Measurements from ENCODE around the gene UMAD1.

Gene UMAD1

DNA sequence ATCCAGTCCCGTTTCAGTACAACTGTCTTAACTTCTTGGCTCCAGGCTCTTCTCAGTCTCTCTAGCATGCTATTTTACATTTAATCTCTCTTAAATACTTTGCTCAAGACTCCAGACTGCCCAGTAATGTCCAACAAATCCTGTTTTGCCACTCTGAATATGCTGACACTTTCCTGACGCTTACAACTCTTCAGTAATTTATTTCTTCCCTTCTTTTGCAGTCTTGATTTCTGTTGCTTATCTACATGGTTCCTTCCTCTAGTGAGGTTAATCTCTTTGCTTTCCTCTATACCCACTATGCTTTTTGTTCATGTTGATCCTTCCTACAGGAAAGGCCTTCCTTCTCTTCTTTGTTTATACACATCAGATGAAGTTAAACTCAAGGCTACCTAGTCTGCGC lies 23.7 kb downstream of the UMAD1 start:
- no peak for TF ChIP-seq EZH2 (IDR thresholded peaks at IDR 0.05; ENCODE audit: borderline replicate concordance, low read depth, low read length, severe bottlenecking)
- TF ChIP-seq, protein P1, sequence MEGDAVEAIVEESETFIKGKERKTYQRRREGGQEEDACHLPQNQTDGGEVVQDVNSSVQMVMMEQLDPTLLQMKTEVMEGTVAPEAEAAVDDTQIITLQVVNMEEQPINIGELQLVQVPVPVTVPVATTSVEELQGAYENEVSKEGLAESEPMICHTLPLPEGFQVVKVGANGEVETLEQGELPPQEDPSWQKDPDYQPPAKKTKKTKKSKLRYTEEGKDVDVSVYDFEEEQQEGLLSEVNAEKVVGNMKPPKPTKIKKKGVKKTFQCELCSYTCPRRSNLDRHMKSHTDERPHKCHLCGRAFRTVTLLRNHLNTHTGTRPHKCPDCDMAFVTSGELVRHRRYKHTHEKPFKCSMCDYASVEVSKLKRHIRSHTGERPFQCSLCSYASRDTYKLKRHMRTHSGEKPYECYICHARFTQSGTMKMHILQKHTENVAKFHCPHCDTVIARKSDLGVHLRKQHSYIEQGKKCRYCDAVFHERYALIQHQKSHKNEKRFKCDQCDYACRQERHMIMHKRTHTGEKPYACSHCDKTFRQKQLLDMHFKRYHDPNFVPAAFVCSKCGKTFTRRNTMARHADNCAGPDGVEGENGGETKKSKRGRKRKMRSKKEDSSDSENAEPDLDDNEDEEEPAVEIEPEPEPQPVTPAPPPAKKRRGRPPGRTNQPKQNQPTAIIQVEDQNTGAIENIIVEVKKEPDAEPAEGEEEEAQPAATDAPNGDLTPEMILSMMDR (IDR thresholded peaks at IDR 0.05; ENCODE audit: borderline replicate concordance, extremely low read depth, low read length, poor library complexity, severe bottlenecking): no peak
- Histone ChIP-seq H3K27ac (ENCODE audit: low read length) (no peak overlapping the region), H3K27me3 (ENCODE audit: insufficient read depth, low read length, poor library complexity) (no peaks in the 10 kb centered on the region), H3K4me3 (ENCODE audit: low read depth in 1 of 2, low read length in 2 of 2) (no peak overlapping the region), H3K4me2 (ENCODE audit: insufficient read depth, low read length) (no peak overlapping the region), H2AFZ (ENCODE audit: low read depth, low read length) (no peak overlapping the region), H3K36me3 (ENCODE audit: insufficient read depth, low read length) (no peaks in the 10 kb centered on the region), H3K4me1 (ENCODE audit: insufficient read depth, low read length) (no peaks in the 10 kb centered on the region), H3K79me2 (ENCODE audit: insufficient read depth, low read length) (peaks cover 7% of the 10 kb centered on the region; the same call in 1 of the 2 replicates), H4K20me1 (ENCODE audit: insufficient read depth, low read length) (no peaks in the 10 kb centered on the region), H3K9ac (ENCODE audit: low read depth, low read length) (no peak overlapping the region), H3K9me3 (ENCODE audit: insufficient read depth, low read length, severe bottlenecking) (no peaks in the 10 kb centered on the region)
- DNase-seq (no peak), ATAC-seq (ENCODE audit: insufficient read depth, low read depth) (no peak)

DNA sequence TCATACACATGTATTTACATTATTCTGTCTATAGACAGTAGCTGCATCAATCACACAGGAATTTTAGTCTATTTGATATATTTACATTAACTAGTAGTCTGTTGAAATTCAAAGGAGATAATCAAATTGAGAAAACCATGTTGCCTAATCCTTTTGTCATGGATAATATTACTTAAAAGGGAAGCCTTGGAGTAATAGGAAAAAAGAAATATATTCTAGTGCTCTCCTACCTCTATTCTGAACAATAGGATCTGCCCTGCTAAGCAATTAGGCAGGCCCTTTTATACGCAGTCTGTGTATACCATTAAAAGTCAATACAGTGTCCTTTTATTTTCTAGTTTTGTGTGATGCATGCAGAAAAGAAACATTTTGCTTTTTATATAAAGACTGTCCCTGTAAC lies 24.5 kb downstream of the UMAD1 start:
- TF ChIP-seq, protein P1 (IDR thresholded peaks at IDR 0.05; ENCODE audit: borderline replicate concordance, extremely low read depth, low read length, poor library complexity, severe bottlenecking): no peak
- TF ChIP-seq EZH2 (IDR thresholded peaks at IDR 0.05; ENCODE audit: borderline replicate concordance, low read depth, low read length, severe bottlenecking): no peak
- Histone ChIP-seq H4K20me1 (ENCODE audit: insufficient read depth, low read length) (no peaks in the 10 kb centered on the region), H3K27ac (ENCODE audit: low read length) (no peak overlapping the region), H3K27me3 (ENCODE audit: insufficient read depth, low read length, poor library complexity) (no peaks in the 10 kb centered on the region), H3K4me1 (ENCODE audit: insufficient read depth, low read length) (no peaks in the 10 kb centered on the region), H3K4me3 (ENCODE audit: low read depth in 1 of 2, low read length in 2 of 2) (no peak overlapping the region), H3K36me3 (ENCODE audit: insufficient read depth, low read length) (no peaks in the 10 kb centered on the region), H3K4me2 (ENCODE audit: insufficient read depth, low read length) (no peak overlapping the region), H3K9me3 (ENCODE audit: insufficient read depth, low read length, severe bottlenecking) (no peaks in the 10 kb centered on the region), H3K79me2 (ENCODE audit: insufficient read depth, low read length) (peaks cover 7% of the 10 kb centered on the region; the same call in 1 of the 2 replicates), H2AFZ (ENCODE audit: low read depth, low read length) (no peak overlapping the region), H3K9ac (ENCODE audit: low read depth, low read length) (no peak overlapping the region)
- DNase-seq: no peak
- no peak for ATAC-seq (ENCODE audit: insufficient read depth, low read depth)

DNA sequence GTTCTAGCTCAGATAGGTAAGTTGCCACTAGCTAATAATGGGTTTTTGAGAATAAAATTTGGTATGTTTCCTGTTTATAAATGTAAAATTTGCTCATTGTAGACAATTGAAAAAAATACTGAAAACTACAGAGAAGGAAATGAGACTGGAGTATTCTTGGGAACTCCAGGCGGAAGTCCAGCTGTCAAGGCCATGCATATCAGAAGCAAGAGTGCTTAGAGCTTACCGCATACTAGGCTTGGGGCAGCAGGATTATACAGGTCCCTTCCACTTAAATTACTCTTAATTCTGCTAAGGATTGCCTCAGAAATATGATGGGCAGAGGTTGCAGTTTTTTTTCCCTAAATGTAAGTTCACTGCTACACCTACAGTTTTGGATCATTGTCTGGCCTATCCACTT lies 26.6 kb downstream of the UMAD1 start:
- H3K4me2 ChIP-seq (ENCODE audit: insufficient read depth, low read length): no peak overlapping the region
- ATAC-seq (ENCODE audit: insufficient read depth, low read depth) (no peak), DNase-seq (no peak)
- no peak overlapping the region for H3K9ac ChIP-seq (ENCODE audit: low read depth, low read length)
- TF ChIP-seq, protein P1 (IDR thresholded peaks at IDR 0.05; ENCODE audit: borderline replicate concordance, extremely low read depth, low read length, poor library complexity, severe bottlenecking): no peak
- H3K4me3 ChIP-seq (ENCODE audit: low read depth in 1 of 2, low read length in 2 of 2): no peak overlapping the region
- H3K4me1 ChIP-seq (ENCODE audit: insufficient read depth, low read length): no peaks in the 10 kb centered on the region
- H4K20me1 ChIP-seq (ENCODE audit: insufficient read depth, low read length): no peaks in the 10 kb centered on the region
- no peaks in the 10 kb centered on the region for H3K27me3 ChIP-seq (ENCODE audit: insufficient read depth, low read length, poor library complexity)
- H2AFZ ChIP-seq (ENCODE audit: low read depth, low read length): no peak overlapping the region
- H3K36me3 ChIP-seq (ENCODE audit: insufficient read depth, low read length): no peaks in the 10 kb centered on the region
- no peak overlapping the region for H3K27ac ChIP-seq (ENCODE audit: low read length)
- H3K79me2 ChIP-seq (ENCODE audit: insufficient read depth, low read length): no peaks in the 10 kb centered on the region; the same call in 1 of the 2 replicates
- H3K9me3 ChIP-seq (ENCODE audit: insufficient read depth, low read length, severe bottlenecking): no peaks in the 10 kb centered on the region

GRCh38 chr7:7668706-7669105 lies 28.2 kb downstream of the UMAD1 start:
- ATAC-seq (ENCODE audit: insufficient read depth, low read depth) (no peak), DNase-seq (no peak)
- no peaks in the 10 kb centered on the region for H4K20me1 ChIP-seq (ENCODE audit: insufficient read depth, low read length)
- H3K4me3 ChIP-seq (ENCODE audit: low read depth in 1 of 2, low read length in 2 of 2): no peak overlapping the region
- no peak overlapping the region for H2AFZ ChIP-seq (ENCODE audit: low read depth, low read length)
- no peak overlapping the region for H3K4me2 ChIP-seq (ENCODE audit: insufficient read depth, low read length)
- H3K79me2 ChIP-seq (ENCODE audit: insufficient read depth, low read length): no peaks in the 10 kb centered on the region; the same call in 1 of the 2 replicates
- no peaks in the 10 kb centered on the region for H3K36me3 ChIP-seq (ENCODE audit: insufficient read depth, low read length)
- H3K9ac ChIP-seq (ENCODE audit: low read depth, low read length): no peak overlapping the region
- TF ChIP-seq, protein P1 (IDR thresholded peaks at IDR 0.05; ENCODE audit: borderline replicate concordance, extremely low read depth, low read length, poor library complexity, severe bottlenecking): no peak
- no peak for TF ChIP-seq EZH2 (IDR thresholded peaks at IDR 0.05; ENCODE audit: borderline replicate concordance, low read depth, low read length, severe bottlenecking)
- H3K27me3 ChIP-seq (ENCODE audit: insufficient read depth, low read length, poor library complexity): no peaks in the 10 kb centered on the region
- H3K4me1 ChIP-seq (ENCODE audit: insufficient read depth, low read length): no peaks in the 10 kb centered on the region
- H3K27ac ChIP-seq (ENCODE audit: low read length): no peak overlapping the region
- H3K9me3 ChIP-seq (ENCODE audit: insufficient read depth, low read length, severe bottlenecking): no peaks in the 10 kb centered on the region

All from DND-41 (cell line).